GM19452 (cell line): Measurements from ENCODE around the gene NACC1.
"Not testable (repeated sequence)": the region's sequence is repeated elsewhere in the genome, so short reads cannot be mapped to it uniquely, and the experiment has no call there.

Source experiments
- ATAC-seq: cut with Tn5 transposase; IDR thresholded peaks from one replicate; pipeline ENCODE4 v1.9.1; 2021; ENCODE audit not compliant: unreplicated experiment

The NACC1 gene

DNA sequence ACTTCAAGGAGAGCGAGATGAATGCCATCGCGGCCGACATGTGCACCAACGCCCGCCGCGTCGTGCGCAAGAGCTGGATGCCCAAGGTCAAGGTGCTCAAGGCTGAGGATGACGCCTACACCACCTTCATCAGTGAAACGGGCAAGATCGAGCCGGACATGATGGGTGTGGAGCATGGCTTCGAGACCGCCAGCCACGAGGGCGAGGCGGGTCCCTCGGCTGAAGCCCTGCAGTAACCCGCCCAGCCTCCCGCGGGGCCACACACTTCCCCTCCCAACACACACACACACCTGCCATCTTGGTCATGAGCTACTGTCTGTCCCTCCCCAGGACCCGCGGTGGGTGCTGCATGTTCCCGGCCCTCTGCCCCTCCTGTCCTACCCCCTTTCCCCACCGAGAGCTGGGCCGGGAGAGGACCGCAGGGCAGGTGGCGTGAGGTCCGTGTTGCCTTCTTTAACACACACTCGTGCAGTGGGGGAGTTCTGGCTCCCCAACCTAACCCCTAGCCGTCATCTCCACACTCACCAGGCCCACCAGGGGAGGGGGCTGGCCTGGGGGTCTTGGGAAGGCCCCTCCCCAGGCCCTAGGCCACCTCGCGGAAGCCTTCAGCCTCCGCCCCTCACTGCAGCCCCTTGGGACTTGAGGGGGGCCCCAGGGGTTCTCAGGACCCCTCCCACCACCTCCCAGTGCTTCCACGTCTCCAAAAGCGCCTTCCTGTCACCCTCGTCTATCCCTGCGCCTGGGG, 20.3 kb downstream of the NACC1 start:
- no peak for ATAC-seq

DNA sequence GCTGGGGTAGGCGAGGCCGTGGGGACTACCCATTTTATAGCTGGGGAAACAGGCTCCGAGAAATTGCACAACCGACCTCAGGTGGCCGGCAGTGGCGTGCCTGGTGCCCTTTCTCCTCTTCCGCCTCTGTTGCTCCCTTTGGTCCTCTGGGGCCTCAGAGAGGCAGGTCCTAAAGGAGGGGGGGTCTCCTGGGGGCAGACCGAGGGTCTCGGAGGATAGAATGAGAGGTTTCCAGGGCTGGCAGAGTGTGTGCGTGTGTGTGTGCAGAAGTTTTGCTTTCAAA, 20.8 kb downstream of the NACC1 start:
- ATAC-seq: no peak

DNA sequence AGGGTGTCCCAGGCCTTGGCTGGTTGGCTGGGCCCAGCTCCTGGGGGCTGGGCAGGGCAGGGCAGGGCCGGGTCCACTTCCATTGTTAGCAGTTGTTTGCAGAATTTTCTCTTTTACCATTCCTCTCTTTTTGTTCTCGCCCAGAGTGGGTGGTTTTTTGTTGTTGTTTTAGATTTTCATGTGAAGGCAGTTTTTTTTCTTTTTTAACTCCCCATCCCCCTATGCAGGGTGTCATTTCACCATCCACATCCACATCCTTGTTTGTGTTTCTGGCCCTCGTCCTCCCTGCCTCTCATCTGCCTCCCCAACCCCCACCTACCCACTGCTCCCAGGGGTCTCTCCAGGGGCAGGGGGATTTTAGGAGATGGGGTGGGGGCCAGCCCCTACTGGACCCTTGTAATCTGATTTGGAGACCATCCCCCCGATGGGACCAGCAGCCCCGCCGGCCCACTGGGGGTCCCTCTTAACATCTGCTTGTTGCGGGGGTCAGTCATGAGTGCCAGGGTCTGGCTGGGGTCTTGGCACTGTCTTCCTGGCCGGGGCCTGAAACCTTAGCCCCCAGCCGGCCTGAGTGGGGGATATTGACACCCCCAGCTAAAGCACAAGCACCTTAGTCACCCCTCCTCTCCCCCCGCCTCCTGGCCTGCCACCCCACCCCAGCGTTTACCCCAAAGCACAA, 21.7 kb downstream of the NACC1 start:
- no peak for ATAC-seq

DNA sequence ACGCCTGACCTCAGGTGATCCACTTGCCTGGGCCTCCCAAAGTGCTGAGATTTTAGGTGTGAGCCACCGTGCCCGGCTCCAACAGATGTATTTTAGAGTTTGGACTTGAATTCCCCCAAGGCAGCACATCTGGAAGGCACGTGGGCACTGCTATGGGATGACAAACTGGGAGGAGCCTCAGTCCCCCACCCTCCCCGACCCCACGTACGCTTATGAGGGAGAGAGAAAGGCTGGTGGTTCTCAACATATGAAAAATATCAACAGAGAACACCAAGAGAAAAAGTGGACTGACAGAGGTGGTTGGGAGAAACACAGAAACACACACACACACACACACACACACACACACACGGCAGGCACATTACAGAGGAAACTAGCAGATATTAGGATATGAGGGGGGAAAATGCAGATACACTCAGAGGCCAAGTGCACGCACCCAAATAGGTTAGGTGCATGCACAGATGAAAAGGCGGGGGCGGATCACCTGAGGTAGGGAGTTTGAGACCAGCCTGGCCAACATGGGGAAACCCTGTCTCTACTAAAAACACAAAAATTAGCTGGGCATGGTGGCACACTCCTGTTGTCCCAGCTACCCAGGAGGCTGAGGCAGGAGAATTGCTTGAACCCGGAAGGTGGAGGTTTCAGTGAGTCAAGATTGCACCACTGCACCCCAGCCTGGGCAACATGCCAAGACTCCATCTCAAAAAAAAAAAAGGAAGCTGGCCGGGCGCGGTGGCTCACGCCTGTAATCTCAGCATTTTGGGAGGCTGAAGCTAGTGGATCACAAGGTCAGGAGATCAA, 28.9 kb downstream of the NACC1 start:
- ATAC-seq: no peak

DNA sequence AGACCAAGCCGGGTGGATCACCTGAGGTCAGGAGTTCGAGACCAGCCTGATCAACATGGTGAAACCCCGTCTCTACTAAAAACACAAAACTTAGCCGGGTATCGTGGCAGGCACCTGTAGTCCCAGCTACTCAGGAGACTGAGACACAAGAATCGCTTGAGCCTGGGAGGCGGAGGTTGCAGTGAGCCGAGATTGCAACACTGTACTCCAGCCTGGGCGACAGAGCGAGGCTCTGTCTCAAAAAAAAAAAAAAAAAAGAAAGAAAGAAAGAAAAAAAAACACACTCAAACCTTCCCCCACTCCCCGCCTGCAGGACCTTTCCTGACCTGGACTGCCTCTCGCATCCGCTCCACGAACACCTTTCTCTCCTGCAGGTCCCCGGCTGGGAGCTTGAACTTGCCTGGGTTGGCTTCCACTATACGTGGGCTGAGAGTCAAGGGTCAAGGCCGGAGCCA, 31.1 kb downstream of the NACC1 start:
- ATAC-seq: not testable (repeated sequence)

DNA sequence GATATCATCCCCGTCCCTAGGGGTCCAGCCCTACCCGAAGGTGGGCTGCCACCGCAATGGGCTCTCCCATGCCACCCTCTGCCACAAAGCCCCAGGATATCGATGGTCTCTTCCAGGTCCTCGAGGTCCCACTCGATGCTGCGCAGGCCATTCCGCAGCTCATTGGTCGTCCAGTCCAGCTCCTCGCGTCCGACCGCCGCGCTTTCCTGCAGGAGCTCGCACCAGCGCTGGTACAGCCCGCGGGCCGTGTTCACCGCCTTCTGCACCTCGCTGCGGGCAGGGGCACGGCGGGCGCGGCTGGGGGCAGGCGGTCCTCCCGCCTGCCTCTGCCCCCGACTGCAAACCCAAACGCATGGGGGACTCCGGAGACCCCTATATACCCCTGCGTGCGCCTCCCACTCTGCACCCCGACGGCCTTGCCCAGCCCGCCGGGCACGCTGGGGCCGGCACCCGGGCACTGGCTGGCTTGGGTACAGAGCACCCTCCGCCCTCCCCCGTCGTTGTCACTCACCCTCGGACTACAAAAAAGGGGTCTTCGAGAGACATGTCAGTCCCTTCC, 31.6 kb downstream of the NACC1 start:
- ATAC-seq: peak; percentile 4

DNA sequence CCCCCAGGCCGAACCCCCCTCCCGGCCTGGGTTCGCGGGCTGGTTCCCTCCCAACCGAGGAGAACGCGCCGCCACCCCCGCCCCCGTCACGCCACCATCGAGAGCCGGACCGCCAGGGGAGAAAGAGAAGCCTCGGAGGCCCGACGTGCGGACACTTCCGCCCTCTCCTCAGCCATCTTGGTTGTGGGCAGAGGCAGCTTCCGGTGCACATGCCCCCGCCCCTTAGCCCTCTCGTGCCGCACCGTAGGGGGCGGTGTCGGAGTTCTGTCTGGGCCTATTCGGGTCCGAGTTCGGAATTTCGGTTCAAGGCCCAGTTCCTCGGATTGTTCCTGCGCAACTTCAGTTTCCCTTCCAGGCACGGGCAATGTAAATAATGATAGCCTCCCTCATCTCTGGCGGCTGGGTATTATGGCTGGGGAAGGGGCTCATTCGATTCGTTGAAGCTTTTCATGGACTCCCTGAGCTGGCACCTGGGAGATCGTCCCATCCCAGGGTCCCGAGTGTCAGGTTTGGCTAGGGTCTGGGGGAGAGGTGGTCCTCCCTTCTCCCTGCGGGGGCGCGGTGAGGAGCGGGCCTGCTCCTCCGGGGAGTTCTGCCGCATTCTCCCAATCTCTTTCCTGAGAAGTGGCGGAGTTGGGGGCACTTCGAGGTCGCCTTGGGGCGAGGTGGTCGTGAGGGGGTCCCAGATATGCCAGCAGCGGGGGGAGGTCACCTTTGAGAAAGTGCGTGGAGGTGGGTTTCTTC, 32.3 kb downstream of the NACC1 start, which contains the start of the genes IER2 and STX10:
Gene IER2 (plus strand): TSS at position 225 of the 744 bp plus-strand sequence. CDS start 2,776 bp downstream, outside the sequence.
Gene STX10 (minus strand): TSS at position 189 of the 744 bp plus-strand sequence. CDS start 202 bp downstream, outside the sequence.
- peak; percentile 32 for ATAC-seq

DNA sequence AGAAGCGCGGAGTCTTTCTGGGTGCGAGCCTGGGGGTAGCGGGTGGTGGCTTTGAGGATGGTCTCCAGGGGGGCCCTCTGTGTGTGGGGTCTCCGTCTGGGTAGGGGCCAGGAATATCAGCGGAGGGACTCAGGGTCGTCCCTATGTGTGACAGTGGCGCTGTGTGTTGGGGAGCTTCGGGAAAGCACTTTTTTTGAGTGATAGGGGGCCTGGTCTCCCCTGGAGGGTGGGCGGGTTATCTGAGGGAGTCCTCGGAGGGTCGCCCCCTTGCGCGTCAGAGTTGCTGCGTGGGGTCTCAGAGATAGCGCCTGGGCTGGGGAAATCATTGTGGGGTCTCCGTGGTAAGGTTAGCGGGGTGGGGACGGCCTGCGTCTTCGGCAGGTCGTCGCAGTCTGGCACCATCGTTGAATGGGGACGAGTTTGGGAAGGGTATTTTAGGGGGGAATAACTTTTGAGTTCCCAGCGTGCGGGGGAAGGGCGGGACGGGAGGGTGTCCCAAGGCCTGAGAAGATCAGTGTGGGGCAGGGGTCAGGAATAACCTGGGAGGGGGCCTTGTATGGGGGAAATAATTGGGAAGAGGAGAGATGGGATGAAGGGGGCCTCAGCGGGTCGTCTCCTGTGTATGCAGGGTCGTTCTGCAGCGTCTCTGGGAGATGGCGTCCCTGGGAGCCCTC, 33.0 kb downstream of the NACC1 start:
- no peak for ATAC-seq

DNA sequence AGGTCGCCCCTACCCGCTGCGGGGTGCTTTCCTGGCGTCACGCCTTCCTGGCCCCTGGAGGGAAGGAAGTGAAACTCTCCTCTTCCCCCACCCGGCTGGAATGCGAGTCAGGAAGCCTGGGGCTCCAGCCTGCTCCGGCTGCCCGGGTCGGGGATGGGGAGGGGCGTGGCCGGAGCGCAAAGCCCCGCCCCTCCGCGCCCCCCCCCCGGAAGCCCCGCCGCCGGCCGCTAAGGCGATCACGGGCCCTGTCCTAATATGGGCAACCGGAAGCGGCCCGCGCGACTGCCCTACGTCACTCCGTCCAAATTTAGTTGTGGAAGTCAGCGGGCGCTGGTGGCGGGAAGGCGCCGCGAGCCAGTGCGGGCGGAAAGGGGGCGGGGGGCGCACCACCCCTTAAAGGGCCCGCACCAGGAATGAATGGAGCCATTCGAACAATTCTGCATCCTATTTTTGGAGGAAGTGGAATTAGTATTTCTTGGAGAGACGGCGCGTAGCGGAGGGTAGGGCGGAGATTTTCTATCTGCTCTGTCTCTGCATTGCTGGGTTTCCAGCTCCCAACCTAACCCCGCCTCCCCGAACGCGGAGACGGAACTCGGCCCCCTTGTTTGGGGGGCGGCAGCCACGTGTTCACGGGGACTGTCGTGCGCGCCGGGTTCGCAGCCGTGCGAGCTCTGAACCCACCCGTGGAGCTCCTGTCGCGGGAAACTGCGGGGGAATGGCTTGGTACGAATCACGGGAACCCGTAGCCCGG, 33.7 kb downstream of the NACC1 start:
- peak; percentile 34 for ATAC-seq

DNA sequence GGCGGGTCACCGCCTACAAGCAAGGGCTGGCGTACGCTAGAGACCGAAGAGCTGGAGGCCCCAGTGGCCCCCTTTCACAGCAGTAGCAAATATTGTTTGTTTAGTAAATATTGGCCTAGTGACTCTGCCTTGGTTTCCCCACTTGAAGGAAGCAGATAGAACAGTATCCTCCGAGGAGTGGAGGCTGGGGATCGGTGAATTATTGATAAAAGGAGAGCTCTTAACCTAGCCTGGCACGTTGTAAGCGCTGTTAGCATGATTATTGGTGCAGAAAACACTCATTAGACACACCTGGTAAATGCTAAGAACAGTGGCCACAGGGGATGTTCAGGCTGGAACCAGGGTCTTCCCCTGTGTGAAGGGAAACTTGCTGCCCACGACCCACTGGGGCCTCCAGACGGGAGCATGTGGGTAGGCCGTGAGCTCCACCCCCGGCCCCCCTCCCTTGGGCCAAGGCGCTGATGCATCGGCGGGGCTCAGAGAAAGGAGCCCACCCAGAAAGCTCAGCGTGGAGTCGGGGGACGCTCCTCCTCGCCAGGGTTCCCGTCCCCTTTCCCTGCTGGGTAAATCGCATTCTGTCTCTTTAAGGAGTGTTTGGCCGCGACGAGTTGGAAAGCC, 34.4 kb downstream of the NACC1 start:
- peak; percentile 3 for ATAC-seq

DNA sequence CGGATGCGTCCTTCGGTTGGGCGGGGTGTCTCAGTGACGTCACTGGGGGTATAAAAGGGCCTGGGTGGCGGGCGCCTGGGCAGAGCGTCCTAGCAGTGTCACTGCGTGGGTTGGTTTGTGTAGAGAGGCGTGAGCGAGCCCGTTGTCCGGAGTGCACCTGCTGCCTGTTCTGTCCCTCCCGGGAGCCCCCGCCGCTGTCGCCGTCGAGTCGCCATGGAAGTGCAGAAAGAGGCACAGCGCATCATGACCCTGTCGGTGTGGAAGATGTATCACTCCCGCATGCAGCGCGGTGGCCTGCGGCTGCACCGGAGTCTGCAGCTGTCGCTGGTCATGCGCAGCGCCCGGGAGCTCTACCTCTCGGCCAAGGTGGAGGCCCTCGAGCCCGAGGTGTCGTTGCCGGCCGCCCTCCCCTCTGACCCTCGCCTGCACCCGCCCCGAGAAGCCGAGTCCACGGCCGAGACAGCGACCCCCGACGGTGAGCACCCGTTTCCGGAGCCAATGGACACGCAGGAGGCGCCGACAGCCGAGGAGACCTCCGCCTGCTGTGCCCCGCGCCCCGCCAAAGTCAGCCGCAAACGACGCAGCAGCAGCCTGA, 35.0 kb downstream of the NACC1 start:
- ATAC-seq: peak; percentile 27

DNA sequence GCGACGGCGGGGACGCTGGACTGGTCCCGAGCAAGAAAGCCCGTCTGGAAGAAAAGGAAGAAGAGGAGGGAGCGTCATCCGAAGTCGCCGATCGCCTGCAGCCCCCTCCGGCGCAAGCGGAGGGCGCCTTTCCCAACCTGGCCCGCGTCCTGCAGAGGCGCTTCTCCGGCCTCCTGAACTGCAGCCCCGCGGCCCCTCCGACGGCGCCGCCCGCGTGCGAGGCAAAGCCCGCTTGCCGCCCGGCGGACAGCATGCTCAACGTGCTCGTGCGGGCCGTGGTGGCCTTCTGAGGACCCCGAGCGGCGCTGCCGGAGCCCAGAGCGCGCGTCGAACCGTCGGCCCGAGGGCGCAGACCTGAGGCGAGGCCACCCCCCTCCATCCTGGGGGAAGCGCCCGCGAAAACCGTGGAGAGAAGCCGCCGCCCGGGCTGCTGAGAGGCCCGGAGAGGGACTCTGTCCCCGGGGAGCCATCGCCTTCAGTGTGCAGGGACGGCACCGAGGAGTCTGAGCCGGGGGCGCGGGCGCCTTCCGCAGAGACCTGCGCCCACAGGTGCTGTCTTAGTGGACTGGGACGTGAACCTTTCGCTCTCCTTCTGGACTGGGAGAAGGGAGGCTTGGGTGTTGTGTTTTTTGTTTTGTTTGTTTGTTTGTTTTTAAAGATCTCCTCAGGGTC, 35.6 kb downstream of the NACC1 start:
- ATAC-seq: no peak

DNA sequence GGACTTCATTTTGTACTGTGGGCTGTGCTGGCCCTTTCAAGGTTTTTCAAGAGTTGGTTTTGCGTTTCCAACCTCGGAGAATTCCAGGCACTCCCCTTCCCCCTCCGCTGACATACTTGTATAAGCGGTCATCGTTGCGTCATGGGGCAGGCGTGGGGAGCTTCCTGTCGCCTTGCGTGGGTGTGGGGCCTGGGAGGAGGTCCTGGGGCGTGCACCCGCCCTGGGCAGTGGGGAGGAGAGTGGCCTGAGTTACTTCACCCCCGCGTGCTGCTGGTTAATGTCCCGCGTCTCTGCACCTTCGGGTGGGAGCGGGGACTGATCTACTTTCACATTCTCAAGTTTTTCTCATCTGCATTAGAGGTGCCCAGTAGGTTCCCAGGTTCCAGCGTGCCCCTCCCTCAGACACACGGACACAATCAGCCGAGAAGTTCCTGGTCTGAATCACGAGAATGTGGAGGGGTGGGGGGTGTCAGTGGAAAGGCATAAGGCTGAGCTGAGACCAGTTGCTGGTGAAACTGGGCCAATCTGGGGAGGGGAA, 36.2 kb downstream of the NACC1 start:
- ATAC-seq: no peak

DNA sequence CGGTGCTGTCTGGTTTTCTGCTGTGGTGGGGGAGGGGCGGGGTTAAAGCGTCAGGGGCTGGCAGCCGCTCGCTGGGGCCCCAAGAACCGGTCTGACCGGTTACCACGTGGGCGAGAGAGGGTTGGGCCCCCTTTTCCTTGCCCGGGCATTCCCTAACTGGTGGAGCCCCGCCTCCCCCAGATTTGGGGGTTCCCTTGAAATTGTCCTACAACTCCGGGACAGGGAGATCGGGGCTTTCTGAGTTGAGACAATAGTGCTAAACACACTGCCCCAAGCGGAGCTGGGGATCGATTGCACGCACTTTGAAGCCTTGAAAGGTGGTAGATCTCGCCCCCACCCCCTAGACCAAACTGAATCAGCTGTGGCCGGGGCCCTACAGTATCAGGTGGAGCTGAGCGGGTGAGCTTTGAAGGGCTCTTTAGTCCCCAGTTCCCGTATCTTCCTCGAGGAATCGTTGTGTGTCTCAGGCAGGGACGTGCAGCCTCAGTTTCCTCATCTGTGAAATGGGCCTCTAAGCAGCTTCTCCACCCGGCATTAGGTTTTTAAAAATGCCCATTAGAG, 36.9 kb downstream of the NACC1 start:
- no peak for ATAC-seq

DNA sequence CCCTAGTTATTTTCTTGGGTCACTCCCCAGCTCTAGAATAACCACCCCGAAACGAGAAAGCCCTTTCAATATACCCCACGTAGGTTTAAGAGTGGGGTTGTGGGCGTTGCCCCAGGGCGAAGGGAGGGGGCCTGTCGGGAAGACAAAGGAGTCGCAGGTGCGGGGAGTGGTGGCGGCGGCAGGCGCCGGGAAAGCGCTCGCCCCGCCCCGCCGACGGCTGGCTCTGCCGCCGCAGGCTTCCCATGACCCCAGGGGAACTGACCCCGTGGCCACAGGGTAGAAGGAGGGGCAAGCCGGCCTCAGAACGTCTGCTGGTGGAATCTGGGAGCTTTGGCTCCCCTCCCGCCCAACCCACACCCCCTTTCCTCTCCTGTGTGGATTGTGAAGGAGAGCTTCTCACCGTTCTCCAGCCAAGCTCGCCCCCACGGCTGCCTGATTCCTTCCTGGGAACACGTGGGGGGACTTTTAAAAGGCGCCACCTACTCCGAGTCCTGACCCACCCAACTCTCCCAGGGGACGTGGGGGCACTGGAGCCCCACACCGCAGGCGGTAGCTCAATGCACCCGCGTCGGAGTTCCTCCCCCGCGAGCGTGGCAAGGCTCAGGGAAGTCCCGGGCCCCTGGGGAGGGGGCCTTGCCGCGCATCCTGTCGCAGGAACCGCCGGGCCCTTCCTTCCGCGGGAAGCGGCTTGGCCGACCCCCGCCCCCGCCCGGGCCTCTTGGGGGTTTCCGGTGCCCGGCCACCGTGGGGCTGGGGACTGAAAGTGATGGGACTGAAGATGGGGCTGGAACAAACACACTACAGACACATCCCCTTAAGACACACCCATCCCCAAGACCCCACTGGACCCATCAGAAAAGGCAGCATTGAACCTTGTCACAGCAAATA, 37.7 kb downstream of the NACC1 start:
- no peak for ATAC-seq

DNA sequence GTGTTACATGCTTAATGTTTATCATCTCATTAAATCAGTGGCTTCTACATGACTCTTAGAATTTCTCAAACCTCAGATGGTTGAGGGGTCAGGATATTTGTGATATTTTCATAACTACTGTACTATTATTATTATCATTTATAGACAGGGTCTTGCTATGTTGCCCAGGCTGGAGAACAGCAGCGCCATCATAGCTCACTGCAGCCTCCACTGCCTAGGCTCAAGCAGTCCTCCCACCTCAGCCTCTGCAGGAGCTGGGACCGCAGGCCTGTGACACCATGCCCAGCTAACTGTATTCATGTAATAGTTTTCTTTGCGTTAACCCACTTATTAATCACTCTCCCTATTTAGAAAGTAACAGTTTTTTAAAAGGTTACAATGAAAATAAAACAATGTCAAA, 41.6 kb downstream of the NACC1 start:
- ATAC-seq: no peak
